A673 (cell line): ENCODE measurements around the gene OLFM3. TPM values are rescaled to one million over a fixed set of nuclear protein-coding genes. Genes with fewer than 3 reads are reported as not detected.

Source experiments
- BruUV-seq: library from RNA; stranded (reverse); fragments of 400-500 nt; replicated peaks from 2 replicates; lab custom pipeline; 2021; lab: Mats Ljungman, UMichigan
- CTCF ChIA-PET: fragments of 300-600 bp; sonication (Branson Sonifier 250); formaldehyde crosslinking; loops from one replicate; lab custom pipeline; 2022; ENCODE audit warnings: antibody characterized with exemption; lab: Charles Lee
- POLR2A ChIA-PET: fragments of 300-600 bp; sonication (Branson Sonifier 250); formaldehyde crosslinking; loops from one replicate; lab custom pipeline; 2022; ENCODE audit warnings: antibody characterized with exemption; ENCODE audit not compliant: low non-redundant PET; lab: Charles Lee
- DNase-seq: peaks from one replicate; pipeline ENCODE4 v3.0.0-alpha.2; 2015; ENCODE audit warnings: low spot score
- H3K27ac ChIP-seq: fragments of 200-600 bp; sonication (generic); 2 replicates; pipeline ENCODE4 v1.5.1; 2016; ENCODE audit warnings: mixed run types, low read depth, mild to moderate bottlenecking, mixed read lengths, antibody characterized with exemption, low read length; ENCODE audit not compliant: poor library complexity, severe bottlenecking
- H3K27me3 ChIP-seq: fragments of 200-600 bp; sonication (generic); replicated peaks from 2 replicates; pipeline ENCODE4 v1.6.1; 2017; ENCODE audit warnings: mixed run types, low read depth, mild to moderate bottlenecking, mixed read lengths, antibody characterized with exemption, low read length; ENCODE audit not compliant: insufficient read depth, poor library complexity
- H3K36me3 ChIP-seq: fragments of 200-600 bp; sonication (generic); 2 replicates; pipeline ENCODE4 v1.6.1; 2016; ENCODE audit warnings: mixed run types, mild to moderate bottlenecking, mixed read lengths, antibody characterized with exemption, low read length; ENCODE audit not compliant: insufficient read depth, poor library complexity, severe bottlenecking
- H3K4me1 ChIP-seq: fragments of 200-600 bp; sonication (generic); 2 replicates; pipeline ENCODE4 v1.6.1; 2017; ENCODE audit warnings: mixed run types, mild to moderate bottlenecking, mixed read lengths, antibody characterized with exemption, low read length; ENCODE audit not compliant: insufficient read depth, poor library complexity, severe bottlenecking
- H3K4me3 ChIP-seq: fragments of 200-600 bp; sonication (generic); 2 replicates; pipeline ENCODE4 v1.5.1; 2016; ENCODE audit warnings: low read depth, mixed run types, mild to moderate bottlenecking, mixed read lengths, low read length; ENCODE audit not compliant: poor library complexity, severe bottlenecking
- H3K9me3 ChIP-seq: fragments of 200-600 bp; sonication (generic); 2 replicates; pipeline ENCODE4 v1.6.1; 2016; ENCODE audit warnings: mixed run types, low read depth, mild to moderate bottlenecking, mixed read lengths, antibody characterized with exemption, low read length; ENCODE audit not compliant: poor library complexity, severe bottlenecking
- EZH2 ChIP-seq: fragments of 200-600 bp; sonication (generic); IDR thresholded peaks from 2 replicates; pipeline ENCODE4 v1.6.1; 2017; ENCODE audit warnings: borderline replicate concordance, low read depth, mild to moderate bottlenecking, mixed read lengths, antibody characterized with exemption, low read length; ENCODE audit not compliant: poor library complexity, severe bottlenecking
- intact Hi-C: fragments of 100-400 bp; cut with micrococcal nuclease; formaldehyde crosslinking; loops from one replicate; pipeline ENCODE4 v1.10.0; 2022; ENCODE audit not compliant: unreplicated experiment
- total RNA-seq: library from RNA; stranded (reverse); gene quantifications from 2 replicates; pipeline ENCODE4 v1.2.3, GENCODE V29; 2021
- TF ChIP-seq, protein P1 (sequence below): fragments of 300-800, 200-600 bp; sonication (generic); conservative IDR thresholded peaks from 2 replicates; pipeline ENCODE4 v1.5.1; 2017; ENCODE audit warnings: low read depth, mild to moderate bottlenecking, antibody characterized with exemption, low read length, moderate library complexity, mixed read lengths

OLFM3 gene
- total RNA-seq, 1 experiment from 2014 or later, result 85.0 TPM

DNA sequence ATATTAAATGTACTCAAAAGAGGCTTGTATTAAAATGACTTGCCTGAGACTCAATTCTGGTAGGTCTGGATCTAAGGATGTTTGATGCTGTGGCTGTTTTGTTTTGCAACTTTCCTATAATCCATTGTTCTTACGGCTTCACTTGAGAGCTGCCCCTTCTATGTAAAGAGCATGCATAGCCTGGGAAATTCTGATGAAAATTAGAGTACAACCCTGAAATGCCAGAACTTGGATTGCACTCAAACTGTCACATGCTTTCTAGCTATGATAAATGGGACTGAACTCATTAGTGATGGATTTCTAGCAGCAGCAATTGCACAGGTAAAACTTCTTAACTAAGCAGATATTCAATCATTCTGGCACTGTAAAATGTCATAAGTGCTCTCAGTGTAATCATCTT is 67.9 kb downstream of the OLFM3 start:
- ChIA-PET CTCF (no interaction called here), POLR2A (no interaction called here)
- DNase-seq, result no peak
- Histone ChIP-seq H3K9me3 (no peaks in the 10 kb centered on the region), H3K27me3 (no peaks in the 10 kb centered on the region), H3K36me3 (no peaks in the 10 kb centered on the region), H3K4me3 (no peak overlapping the region), H3K27ac (no peak overlapping the region), H3K4me1 (peaks cover 24% of the 10 kb centered on the region)
- TF ChIP-seq, protein P1, sequence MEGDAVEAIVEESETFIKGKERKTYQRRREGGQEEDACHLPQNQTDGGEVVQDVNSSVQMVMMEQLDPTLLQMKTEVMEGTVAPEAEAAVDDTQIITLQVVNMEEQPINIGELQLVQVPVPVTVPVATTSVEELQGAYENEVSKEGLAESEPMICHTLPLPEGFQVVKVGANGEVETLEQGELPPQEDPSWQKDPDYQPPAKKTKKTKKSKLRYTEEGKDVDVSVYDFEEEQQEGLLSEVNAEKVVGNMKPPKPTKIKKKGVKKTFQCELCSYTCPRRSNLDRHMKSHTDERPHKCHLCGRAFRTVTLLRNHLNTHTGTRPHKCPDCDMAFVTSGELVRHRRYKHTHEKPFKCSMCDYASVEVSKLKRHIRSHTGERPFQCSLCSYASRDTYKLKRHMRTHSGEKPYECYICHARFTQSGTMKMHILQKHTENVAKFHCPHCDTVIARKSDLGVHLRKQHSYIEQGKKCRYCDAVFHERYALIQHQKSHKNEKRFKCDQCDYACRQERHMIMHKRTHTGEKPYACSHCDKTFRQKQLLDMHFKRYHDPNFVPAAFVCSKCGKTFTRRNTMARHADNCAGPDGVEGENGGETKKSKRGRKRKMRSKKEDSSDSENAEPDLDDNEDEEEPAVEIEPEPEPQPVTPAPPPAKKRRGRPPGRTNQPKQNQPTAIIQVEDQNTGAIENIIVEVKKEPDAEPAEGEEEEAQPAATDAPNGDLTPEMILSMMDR, result no peak
- no peak for TF ChIP-seq EZH2
- intact Hi-C loops, result no loop called here
- no TSS peak for BruUV-seq

DNA sequence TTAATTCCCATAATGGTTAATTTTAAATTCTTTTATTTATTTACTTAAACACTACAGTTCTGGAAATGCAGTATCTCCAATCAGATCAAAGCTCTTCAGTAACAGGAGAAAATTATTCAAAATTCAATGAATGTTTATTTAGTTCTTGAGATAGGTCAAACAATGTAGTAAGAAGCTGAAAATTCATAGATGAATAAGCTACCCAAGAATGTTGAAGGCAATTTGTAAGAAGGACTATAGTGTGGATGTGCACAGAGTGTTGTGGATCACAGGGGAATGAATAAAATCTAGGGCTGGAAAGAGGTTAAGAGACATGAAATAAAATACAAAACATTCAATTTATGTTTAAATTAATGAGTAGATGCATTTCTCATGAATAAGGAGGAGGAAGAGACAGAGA is 72.0 kb downstream of the OLFM3 start:
- H3K4me1 ChIP-seq, result peaks cover 20% of the 10 kb centered on the region
- H3K4me3 ChIP-seq, result no peak overlapping the region
- H3K36me3 ChIP-seq, result no peaks in the 10 kb centered on the region
- intact Hi-C loops, result no loop called here
- no peaks in the 10 kb centered on the region for H3K9me3 ChIP-seq
- no peak for DNase-seq
- H3K27ac ChIP-seq, result no peak overlapping the region
- no peak for TF ChIP-seq EZH2
- TF ChIP-seq, protein P1, result no peak
- CTCF ChIA-PET, result no interaction called here
- no TSS peak for BruUV-seq
- no peaks in the 10 kb centered on the region for H3K27me3 ChIP-seq
- POLR2A ChIA-PET, result no interaction called here

DNA sequence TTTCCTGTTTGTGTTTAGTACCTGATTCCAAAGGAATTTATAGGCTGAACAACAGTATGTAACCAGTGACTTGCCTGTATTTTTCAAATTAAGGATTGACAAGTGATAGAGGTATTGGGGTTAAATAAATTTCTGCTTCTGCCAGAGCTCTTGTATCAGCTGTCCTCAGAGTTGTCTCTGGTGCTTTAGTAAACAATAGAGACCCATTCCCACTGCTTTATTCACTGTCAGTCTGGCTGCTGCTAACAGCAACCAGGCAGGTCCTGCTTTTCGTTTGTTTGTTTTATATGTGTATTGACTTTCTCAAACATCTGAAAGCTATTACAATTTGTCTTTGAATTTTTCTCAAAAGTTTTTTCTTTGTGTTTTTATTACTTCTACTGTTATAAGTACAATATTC is 76.1 kb downstream of the OLFM3 start:
- ChIA-PET CTCF (no interaction called here), POLR2A (no interaction called here)
- Histone ChIP-seq H3K36me3 (no peaks in the 10 kb centered on the region), H3K27me3 (no peaks in the 10 kb centered on the region), H3K27ac (no peak overlapping the region), H3K4me1 (peaks cover 30% of the 10 kb centered on the region), H3K4me3 (no peak overlapping the region), H3K9me3 (no peaks in the 10 kb centered on the region)
- no TSS peak for BruUV-seq
- no peak for DNase-seq
- intact Hi-C loops, result no loop called here
- TF ChIP-seq, protein P1, result no peak
- no peak for TF ChIP-seq EZH2
